IPS-18a (cell line): ENCODE data around the gene C1orf74.

Experiments used
- H3K27ac ChIP-seq: one replicate; pipeline ENCODE4 v1.5.1; 2013; ENCODE audit warnings: low read length
- H3K27me3 ChIP-seq: one replicate; pipeline ENCODE4 v1.6.1; 2013; ENCODE audit warnings: mild to moderate bottlenecking, low read length; ENCODE audit not compliant: control insufficient read depth, insufficient read depth
- H3K36me3 ChIP-seq: one replicate; pipeline ENCODE4 v1.6.1; 2013; ENCODE audit warnings: low read depth, low read length; ENCODE audit not compliant: control insufficient read depth
- H3K4me1 ChIP-seq: one replicate; pipeline ENCODE4 v1.6.1; 2013; ENCODE audit warnings: low read depth, low read length; ENCODE audit not compliant: control insufficient read depth
- H3K4me3 ChIP-seq: one replicate; pipeline ENCODE4 v1.5.1; 2013; ENCODE audit warnings: low read length
- H3K9ac ChIP-seq: one replicate; pipeline ENCODE4 v1.6.1; 2013; ENCODE audit warnings: mild to moderate bottlenecking, low read length, moderate library complexity
- H3K9me3 ChIP-seq: one replicate; pipeline ENCODE4 v1.6.1; 2013; ENCODE audit warnings: low read depth, low read length; ENCODE audit not compliant: control insufficient read depth

Gene C1orf74

DNA sequence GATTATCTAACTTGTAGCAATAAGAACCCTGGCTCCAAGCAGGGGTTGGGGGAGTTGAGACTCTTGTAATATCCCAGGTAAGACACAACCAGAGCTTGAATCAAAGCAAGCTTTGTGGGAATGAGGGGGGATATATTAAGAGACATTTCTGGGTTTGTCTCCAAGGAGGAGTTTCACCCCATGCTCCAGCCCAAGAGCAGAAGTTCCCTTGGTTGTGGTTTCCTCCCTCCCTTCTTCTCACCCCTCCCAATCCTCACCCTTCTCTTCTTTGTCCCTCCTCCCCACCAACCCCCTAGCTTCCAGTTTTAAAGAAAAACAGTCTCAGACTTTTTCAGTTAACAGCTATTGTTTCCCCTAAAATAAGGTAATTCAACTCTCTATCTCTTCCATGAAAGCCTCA lies 16.7 kb downstream of the C1orf74 start:
- Histone ChIP-seq H3K27me3 (no peaks in the 10 kb centered on the region), H3K36me3 (no peaks in the 10 kb centered on the region), H3K9ac (no peak overlapping the region), H3K4me1 (no peaks in the 10 kb centered on the region), H3K9me3 (no peaks in the 10 kb centered on the region), H3K4me3 (no peak overlapping the region), H3K27ac (no peak overlapping the region)

DNA sequence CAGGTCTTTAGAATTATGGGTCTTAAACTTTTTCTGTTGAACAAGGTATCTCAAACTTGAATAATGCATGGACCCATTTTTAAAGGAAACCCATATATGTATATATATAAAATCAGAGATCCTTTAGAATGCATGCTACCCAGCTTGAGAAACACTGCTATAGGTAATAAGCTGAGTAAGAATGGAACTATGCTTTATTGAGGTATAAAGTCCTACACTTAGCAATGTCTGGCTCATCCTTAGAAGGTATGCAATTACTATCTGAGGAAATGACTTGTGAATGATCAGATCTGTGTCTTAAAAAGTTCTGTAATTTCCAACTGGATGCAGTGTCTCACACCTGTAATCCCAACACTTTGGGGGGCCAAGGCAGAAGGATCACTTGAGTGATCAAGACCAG lies 17.3 kb downstream of the C1orf74 start:
- H3K36me3 ChIP-seq, result no peaks in the 10 kb centered on the region
- H3K9me3 ChIP-seq, result no peaks in the 10 kb centered on the region
- no peak overlapping the region for H3K27ac ChIP-seq
- H3K9ac ChIP-seq, result no peak overlapping the region
- no peaks in the 10 kb centered on the region for H3K27me3 ChIP-seq
- no peak overlapping the region for H3K4me3 ChIP-seq
- H3K4me1 ChIP-seq, result no peaks in the 10 kb centered on the region

DNA sequence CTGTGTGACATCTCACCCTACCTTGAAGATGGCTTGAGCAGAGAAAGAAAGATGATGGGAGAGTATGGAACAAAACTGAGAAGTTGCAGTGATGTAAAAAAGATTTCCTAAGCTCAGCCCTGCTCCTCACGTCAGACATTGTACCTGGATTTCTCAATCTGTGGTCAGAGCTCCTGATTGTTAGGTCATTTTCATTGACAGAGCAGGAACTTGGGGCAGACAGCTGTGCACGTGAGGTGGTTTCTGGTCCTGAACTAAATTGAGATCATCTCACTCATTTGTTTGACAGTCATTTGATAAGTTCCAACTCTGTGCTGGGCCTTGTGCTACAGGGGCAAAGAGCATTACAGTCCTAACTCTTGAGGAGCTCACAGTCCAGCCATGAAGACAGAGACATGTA lies 18.3 kb downstream of the C1orf74 start:
- Histone ChIP-seq H3K27ac (no peak overlapping the region), H3K9ac (no peak overlapping the region), H3K4me3 (no peak overlapping the region), H3K4me1 (no peaks in the 10 kb centered on the region), H3K36me3 (no peaks in the 10 kb centered on the region), H3K9me3 (no peaks in the 10 kb centered on the region), H3K27me3 (no peaks in the 10 kb centered on the region)

DNA sequence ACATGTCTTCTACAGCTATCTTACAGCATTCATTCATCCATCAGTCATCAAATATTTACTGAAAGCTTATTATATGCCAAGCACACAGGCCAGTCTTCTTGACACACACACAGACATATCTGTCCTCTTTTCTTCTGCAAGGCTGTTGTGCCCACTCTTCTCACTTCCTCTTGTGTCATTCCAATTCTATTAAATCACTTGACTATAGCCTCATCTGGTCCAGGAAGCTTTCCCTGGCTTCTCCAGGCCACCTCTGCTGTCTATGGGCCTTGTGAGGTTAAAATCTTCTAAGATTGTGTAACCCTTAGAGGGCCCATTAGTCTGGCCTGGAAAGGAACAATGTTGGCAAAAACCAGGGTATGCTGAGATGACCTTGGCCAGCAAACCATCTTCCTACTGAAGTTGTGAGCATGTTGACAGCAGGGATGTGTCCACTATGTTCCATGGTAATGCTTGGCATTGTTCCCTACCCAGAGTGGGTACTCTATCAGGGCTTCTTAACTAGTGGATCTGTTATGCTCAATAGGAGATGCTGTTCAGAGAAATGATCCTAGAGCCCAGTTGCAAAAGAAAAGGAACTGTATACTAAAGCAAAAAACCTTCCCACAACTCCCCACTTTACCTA lies 23.2 kb downstream of the C1orf74 start:
- Histone ChIP-seq H3K9me3 (no peaks in the 10 kb centered on the region), H3K9ac (no peak overlapping the region), H3K36me3 (no peaks in the 10 kb centered on the region), H3K4me1 (no peaks in the 10 kb centered on the region), H3K27me3 (no peaks in the 10 kb centered on the region), H3K27ac (no peak overlapping the region), H3K4me3 (no peak overlapping the region)

DNA sequence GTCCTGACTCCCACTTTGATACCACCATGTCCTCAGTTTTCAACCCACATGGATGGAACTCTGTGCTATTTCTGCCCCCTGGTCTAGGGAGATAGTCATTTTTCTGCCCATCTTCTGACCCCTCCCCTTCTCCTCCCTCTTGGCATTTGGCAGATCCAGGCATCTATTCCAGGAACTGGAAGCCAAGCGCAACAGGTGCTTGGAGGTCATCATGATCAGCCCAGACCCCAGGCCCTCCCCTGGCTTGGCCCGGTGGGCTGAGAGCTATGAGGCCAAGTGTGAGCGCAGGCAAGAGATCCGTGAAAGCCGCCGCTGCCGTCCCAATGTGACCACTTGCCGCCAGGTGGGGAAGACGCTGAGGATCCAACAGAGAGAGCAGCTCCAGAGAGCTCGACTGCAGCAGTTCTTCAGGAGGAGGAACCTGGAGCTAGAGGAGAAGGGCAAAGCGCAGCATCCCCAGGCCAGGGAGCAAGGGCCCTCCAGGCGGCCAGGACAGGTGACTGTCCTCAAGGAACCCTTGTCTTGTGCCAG lies 24.5 kb downstream of the C1orf74 start:
- Histone ChIP-seq H3K9me3 (no peaks in the 10 kb centered on the region), H3K27ac (no peak overlapping the region), H3K9ac (no peak overlapping the region), H3K36me3 (no peaks in the 10 kb centered on the region), H3K4me3 (no peak overlapping the region), H3K27me3 (no peaks in the 10 kb centered on the region), H3K4me1 (no peaks in the 10 kb centered on the region)

- Histone ChIP-seq H3K27ac (no peak overlapping the region), H3K4me1 (no peaks in the 10 kb centered on the region), H3K4me3 (no peak overlapping the region), H3K9ac (no peak overlapping the region), H3K9me3 (no peaks in the 10 kb centered on the region), H3K27me3 (no peaks in the 10 kb centered on the region), H3K36me3 (no peaks in the 10 kb centered on the region)
Measured at GRCh38 chr1:209758400-209758799, 26.0 kb downstream of the C1orf74 start.

GRCh38 chr1:209756615-209757445 lies 27.5 kb downstream of the C1orf74 start:
- Histone ChIP-seq H3K9me3 (no peaks in the 10 kb centered on the region), H3K27me3 (peaks cover 3% of the 10 kb centered on the region), H3K36me3 (no peaks in the 10 kb centered on the region), H3K4me3 (no peak overlapping the region), H3K27ac (no peak overlapping the region), H3K9ac (no peak overlapping the region), H3K4me1 (no peaks in the 10 kb centered on the region)

DNA sequence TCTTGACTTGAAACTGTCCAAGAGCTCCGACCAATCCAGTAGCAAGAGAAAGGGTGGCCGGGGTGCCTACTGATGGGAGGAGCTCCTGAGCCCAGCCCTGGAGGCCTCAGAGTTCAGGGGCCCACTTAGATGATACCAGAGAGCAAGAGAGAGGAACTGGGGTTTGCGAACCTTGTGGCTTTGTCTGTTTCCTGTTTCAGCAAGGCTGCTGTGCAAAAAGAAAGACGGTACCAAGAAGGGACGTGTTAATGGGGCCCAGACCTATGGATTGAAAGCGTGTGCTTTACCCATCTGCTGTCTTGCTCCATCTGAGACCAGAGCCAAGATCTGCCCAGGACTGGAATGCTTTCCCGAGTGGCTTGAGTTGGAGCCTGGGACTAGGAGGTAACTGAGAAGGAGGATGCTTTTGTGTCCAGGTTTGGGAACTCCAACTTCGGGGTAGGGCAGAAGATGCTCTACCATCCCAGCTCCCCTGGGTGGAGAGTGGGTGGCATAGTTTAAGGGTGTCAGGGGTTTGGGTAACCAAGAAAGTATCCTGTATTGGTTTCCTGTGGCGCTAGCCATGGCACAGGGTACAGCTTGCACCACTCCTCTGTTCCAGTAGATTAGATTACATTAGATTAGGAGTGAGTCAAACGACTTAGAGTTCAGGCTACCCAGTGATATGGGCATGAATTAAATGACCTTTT lies 28.3 kb downstream of the C1orf74 start, which contains the start of gene TRAF3IP3:
Gene TRAF3IP3, plus strand, starts transcription at position 128 of the 689 bp plus-strand sequence. CDS start 3,987 bp downstream, outside the sequence.
- Histone ChIP-seq H3K9me3 (no peaks in the 10 kb centered on the region), H3K36me3 (no peaks in the 10 kb centered on the region), H3K4me3 (no peak within 1 kb of the TSS), H3K27me3 (peaks cover 3% of the 10 kb centered on the region), H3K27ac (no peak within 1 kb of the TSS), H3K9ac (no peak within 1 kb of the TSS), H3K4me1 (no peaks in the 10 kb centered on the region)

- no peak overlapping the region for H3K4me3 ChIP-seq
- peaks cover 3% of the 10 kb centered on the region for H3K27me3 ChIP-seq
- H3K27ac ChIP-seq, result no peak overlapping the region
- no peaks in the 10 kb centered on the region for H3K36me3 ChIP-seq
- no peaks in the 10 kb centered on the region for H3K9me3 ChIP-seq
- no peak overlapping the region for H3K9ac ChIP-seq
- no peaks in the 10 kb centered on the region for H3K4me1 ChIP-seq
Measured at GRCh38 chr1:209755256-209755655, 29.1 kb downstream of the C1orf74 start.

GRCh38 chr1:209752890-209753289 lies 31.5 kb downstream of the C1orf74 start:
- Histone ChIP-seq H3K27me3 (peaks cover 12% of the 10 kb centered on the region), H3K4me3 (no peak overlapping the region), H3K9me3 (no peaks in the 10 kb centered on the region), H3K36me3 (no peaks in the 10 kb centered on the region), H3K9ac (no peak overlapping the region), H3K27ac (no peak overlapping the region), H3K4me1 (peaks cover 10% of the 10 kb centered on the region)

- H3K9ac ChIP-seq, result no peak overlapping the region
- H3K9me3 ChIP-seq, result no peaks in the 10 kb centered on the region
- H3K36me3 ChIP-seq, result no peaks in the 10 kb centered on the region
- H3K4me3 ChIP-seq, result no peak overlapping the region
- no peak overlapping the region for H3K27ac ChIP-seq
- H3K4me1 ChIP-seq, result peaks cover 10% of the 10 kb centered on the region
- H3K27me3 ChIP-seq, result peaks cover 17% of the 10 kb centered on the region
Measured at GRCh38 chr1:209751627-209752231, 32.6 kb downstream of the C1orf74 start.
